ENCODE measurements around the gene MEGF6.

MEGF6 gene

DNA sequence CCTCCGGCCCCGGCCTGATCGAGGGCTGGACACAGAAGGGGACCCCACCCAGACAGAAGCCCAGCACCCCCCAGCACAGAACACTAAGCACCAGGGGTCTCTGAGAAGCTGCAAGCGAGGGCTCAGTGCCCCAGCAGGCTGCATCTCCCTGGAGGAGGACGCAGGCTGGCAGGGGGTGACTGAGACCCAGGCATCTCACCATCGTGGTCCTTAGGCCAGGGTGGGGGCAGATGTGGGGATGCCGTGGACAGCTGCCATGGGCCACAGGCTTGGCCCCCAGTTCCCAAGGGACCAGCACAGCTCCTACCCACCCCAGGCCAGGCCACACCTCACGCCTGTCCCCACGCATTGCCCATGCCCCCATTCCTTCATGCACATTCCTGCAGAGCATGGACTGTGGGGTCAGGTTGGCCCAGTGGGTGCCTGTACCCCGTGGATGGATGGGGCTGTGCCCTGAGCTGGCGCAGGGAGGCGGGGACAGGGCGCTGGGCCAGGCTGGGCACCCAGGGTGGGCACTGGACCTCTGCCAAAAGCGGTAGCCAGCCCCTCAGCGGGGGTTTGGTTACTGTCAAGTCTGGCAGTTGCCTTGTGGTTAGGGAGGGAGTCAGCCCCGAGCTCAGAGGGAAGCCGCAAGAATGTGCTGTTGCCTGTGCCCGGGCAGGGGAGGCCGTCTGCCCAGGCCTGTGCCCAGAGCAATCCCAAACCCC is 95.4 kb downstream of the MEGF6 start:
- FAIRE-seq, result no peak

DNA sequence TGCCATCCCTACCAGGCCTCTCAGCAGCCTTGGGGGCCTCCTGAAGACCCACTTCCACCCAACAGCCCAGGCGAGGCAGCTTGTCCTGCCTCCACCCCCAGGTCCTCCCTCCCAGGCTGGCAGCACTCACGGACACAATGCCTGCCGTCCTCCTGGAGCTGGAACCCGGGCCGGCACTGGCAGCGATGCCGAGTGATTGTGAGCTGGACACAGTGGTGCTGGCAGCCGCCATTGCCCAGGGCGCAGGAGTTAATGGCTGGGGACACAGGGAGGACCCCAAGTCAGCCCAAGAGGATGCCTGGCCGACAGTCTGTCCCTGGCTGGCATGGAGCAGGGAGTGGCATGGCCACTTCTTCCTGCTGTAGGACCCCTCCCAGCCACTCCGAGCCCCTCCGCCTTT is 96.0 kb downstream of the MEGF6 start:
- no peak for FAIRE-seq

DNA sequence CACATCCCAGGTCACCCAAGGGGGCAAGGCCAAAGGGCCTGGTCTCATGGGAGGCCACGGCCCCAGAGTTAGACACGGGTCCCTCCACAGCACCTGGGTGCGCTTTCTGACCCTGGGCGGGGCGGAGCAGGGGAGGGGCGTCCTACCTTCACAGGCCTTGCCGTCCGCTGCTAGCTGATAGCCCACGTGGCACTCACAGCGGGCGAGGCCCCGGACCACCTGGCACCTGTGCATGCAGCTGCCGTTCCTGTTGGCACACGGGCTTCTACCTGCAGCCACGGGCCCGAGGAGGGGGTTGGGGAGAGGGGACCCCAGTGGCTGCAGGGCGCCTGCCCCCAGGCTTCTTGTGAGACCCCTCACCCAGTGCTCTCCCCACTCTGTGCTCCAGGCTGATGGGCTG is 96.9 kb downstream of the MEGF6 start:
- FAIRE-seq, result no peak

DNA sequence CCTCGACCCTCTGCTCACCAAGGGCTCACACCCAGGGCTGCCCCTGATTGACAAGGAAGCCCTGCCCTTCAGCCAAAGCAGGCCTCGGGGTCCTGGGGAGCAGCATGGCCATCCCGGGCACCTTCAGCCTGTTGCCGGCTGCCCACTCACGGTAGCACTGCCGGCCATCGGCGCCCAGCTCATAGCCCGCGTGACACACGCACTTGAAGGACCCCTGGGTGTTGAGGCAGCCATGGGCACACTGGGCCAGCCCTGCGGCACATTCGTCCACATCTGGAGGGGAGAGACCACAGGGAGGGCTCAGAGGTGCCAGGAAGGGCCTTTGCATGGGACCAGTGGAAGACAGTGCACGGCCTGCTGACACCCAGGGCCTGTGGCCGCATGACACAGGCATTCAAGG is 99.5 kb downstream of the MEGF6 start:
- FAIRE-seq, result no peak

DNA sequence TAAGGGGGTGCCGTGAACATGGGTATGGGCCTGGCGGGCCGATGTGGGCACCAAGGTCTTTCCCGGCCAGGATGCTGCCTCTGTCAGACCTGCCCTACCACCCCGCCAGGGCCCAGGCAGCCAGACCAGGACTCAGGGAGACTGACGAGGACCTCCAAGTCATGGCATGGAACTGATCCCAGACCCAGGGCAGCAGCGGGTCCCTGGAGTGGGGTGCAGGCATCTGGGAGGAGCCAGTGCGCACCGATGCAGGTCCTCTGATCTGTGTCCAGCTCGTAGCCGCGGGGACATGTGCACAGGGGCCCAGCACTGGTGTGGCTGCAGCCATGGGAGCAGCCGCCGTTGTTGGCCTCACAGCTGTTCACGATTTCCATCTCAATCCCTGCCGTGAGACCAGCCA is 100.0 kb downstream of the MEGF6 start:
- FAIRE-seq, result no peak

DNA sequence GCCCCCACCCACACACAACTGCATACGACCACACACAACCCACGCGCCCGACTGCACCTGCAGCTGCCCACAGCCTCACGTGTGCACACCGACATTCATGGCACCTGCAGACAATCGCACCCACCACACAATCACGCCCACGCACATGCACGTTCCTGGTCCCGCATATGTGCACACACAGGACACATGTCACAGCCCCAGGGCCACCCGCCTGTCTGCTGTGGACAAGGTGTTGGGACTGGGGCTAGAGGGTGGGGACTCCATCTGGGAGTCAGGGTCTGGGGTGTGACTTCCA is 100.4 kb downstream of the MEGF6 start:
- no peak for FAIRE-seq

DNA sequence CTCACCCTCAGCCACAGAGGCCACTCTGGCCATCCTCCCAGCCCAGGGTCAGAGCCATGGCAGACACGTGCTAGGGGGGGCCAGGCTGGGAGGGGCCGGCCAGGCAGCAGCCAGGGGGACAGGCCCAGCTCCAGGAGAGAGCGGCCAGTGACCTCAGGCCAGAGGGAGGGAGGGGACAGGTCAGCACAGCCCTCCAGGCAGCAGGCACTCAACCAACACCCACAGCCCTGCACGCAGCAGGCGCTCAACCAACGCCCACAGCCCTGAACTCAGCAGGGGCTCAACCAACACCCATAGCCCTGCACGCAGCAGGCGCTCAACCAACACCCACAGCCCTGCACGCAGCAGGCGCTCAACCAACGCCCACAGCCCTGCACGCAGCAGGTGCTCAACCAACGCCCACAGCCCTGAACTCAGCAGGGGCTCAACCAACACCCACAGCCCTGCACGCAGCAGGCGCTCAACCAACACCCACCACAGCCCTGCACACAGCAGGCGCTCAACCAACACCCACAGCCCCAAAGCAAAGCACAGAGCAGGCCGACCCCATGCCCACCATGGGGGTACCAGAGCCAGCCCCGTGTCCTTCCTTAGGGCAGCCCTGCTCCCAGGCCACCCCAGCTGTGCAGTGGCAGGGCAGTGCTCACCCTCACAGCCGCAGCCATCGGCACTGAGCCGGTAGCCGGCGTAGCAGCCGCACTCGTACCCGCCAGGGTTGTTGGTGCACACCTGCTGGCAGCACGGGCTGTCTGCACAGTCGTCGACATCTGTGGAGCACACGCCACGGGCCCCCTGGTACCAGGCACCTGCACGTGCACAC is 101.0 kb downstream of the MEGF6 start:
- no peak for FAIRE-seq

DNA sequence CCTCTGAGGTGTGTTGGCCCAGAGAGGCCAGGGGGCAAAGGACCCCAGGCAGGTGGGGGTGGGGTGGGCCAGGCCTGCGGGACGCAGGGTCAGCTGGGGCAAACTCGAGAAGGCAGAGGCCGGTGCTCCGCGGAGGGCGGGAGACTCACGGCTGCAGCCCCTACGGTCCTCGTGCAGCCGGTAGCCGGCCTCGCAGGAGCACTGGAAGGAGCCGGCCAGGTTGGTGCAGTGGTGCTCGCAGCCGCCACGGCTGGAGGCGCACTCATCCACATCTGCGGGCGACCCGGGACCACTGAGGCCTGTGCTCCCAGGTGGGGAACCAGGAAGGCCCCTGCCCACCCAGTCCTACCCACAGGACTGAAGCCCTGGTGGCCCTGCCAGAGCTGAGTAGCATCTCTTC is 101.6 kb downstream of the MEGF6 start:
- no peak for FAIRE-seq

DNA sequence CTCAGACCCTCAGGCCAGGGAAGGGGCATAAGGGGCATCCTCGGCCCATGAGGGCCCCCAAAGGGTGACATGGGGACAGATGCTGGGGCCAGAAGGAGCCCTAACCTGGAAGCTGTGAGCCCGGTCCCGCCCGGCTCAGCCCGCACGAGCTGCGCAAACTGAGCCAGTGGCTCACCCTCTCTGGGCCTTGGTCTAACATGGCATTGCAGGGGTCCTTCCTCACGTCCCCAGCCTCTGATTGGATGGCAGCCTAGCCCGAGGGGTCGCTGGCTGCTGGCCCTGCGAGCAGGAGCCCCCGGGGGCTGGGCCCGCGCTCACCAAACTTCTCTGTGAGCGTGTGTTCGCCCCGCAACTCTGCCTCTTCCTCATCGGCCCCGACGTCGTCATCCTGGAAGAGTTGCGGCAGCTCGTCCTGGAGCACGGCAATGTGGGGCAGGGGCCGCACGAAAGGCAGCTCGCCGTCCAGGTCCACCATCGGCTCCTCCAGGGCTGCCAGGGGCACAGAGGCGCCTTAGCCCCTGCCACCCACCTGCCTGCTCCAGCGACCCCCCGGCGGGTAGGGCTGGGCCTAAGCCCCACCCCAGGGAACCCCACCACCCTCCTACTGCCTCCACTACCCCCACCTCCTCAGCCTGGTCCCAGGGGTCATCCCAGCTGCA is 102.4 kb downstream of the MEGF6 start:
- FAIRE-seq, result no peak

DNA sequence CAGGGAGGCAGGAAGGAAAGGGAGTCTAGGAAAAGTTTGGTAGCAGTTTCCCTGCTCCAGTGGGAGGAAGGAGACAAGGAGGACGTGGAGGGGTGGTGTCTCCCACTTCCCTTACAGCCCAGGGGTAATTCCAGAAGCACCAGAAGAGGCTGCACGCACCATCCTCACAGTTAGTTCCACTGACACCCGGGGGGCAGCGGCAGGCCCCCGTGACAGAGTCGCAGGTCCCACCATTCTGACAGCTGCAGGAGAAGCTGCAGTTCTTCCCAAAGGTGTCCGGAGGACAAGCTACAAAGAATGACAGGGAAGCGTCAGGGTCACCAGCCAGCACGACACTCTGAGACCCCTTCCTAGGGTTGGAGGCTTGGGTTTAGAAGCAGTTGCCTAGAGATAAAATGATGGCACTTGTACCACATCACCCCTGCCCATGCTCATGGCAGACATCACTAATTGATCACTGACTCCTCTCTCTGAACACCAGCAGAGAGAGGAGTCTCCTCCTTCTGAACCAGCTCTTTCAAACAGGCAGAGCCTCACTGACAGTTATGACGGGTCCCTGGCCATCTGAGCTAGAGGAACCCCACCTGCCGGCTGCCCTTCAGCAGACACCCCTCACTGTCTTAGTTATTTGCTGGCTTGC is 103.6 kb downstream of the MEGF6 start:
- FAIRE-seq, result no peak

DNA sequence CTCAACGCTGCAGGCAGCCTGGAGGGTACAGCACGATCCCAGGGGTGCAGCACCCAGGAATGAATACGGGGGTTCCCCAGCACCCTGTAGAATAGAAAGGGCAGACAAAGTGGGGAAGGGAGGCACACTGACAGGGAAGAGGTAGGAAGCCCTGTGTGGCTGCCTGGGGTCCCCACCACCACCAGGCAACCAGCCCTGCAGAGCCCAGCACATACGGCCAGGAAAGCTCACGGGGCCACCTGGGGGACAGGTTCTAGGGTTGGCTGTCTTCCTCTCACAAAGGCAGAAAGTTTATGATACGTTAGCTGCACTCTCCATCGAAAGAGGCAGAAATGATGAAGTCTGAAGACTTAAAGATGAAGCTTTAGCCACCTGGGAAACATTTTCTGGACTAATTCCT is 104.4 kb downstream of the MEGF6 start:
- no peak for FAIRE-seq

DNA sequence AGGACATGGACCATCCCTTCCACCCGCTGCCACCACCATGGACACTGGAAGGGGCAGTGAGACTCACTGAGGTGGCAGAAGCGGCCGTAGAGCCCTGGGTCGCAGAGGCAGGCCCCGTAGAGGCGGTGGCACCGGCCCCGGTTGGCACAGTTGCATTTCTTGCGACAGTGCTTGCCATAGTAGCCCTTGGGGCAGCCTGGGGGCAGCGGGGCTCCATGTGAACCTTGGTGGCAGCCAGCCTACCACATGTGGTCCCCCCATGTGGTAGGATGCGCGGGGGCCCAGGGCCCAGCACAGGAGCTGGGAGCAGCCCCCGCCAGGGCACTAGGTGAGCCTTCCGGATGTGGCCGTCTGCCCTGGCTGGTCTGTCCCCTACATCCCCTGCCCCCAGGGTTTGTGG is 105.3 kb downstream of the MEGF6 start:
- no peak for FAIRE-seq

DNA sequence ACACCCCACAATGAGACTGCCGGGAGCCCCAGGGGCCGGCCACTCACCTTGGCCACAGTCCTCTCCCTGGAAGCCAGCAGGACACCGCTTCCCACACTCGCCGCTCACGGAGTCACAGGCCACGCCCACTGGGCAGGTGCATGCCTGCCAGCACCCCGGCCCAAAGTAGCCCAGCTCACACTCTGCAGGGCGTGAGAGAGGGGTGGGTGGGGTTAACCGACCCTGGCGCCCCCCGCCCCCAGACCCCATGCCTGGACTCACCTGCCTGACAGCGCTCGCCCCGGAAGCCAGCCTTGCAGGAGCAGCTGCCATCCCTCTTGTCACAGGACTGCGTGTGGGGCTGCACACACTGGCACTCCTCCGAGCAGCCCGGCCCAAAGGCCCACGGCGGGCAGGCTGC is 106.1 kb downstream of the MEGF6 start:
- no peak for FAIRE-seq

DNA sequence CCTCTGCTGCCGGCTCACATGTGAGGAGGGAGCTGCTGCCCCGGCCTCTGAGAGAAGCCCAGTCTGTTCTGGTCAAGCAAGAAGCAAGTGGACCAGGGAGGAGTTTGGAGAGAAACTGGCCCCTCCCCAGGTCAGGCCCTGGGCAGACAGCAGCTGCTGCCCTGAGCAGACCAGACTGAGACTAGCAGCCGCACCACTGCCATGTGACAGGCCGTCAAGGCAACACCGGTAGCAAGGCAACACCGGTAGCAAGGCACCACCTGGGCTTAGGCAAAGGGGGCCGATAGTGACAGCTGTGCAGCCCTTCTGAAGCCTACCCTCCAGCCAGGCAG is 106.5 kb downstream of the MEGF6 start:
- FAIRE-seq, result no peak

DNA sequence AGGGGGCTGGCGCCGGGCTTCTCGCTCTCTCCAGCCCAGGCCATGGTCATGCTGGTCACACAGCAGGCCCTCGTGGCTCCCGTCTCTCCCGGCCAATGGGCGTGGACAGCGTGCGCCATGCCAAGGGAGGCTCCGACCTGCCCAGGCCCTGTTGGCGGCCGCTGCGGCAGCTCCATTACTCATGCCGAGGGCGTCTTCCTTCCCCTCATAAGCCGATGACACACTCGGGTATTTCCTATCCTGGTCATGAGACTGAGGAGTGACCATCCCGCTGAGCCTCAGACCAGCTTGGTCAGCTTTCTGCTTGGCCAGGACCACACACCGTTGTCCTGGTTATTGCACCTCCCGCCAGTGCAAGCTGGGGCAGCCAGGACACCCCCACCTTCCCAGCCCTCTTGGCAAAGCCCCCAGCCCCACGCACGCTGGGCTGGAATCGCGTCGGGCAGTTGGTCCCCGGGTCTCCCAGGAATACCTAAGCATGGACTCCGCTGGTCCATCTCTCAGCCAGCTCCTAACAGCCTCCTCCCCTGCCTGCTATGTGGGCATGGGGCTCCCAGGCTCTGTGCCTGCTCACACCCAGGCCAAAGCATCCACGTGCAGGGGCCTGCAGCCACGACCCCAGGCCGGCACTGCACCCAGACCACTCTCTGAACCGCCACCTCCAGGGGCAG is 107.0 kb downstream of the MEGF6 start:
- FAIRE-seq, result no peak

DNA sequence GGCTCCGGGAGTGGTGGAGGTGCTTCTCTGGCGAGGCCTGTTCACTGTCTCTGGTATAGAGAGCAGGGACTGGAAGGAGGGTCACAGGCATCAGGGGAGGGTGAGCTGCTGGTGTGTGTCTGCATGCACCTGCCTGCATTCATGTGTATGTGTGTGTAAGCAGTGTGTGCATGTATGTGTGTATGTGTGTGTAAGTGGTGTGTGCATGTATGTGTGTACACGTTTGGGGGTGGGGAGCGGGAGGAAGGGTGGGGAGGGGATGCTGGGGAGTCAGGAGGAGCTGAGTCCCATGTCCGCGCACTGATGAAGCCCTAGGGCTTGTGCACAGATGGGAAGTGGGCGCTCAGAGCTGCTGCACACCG is 107.8 kb downstream of the MEGF6 start:
- no peak for FAIRE-seq

DNA sequence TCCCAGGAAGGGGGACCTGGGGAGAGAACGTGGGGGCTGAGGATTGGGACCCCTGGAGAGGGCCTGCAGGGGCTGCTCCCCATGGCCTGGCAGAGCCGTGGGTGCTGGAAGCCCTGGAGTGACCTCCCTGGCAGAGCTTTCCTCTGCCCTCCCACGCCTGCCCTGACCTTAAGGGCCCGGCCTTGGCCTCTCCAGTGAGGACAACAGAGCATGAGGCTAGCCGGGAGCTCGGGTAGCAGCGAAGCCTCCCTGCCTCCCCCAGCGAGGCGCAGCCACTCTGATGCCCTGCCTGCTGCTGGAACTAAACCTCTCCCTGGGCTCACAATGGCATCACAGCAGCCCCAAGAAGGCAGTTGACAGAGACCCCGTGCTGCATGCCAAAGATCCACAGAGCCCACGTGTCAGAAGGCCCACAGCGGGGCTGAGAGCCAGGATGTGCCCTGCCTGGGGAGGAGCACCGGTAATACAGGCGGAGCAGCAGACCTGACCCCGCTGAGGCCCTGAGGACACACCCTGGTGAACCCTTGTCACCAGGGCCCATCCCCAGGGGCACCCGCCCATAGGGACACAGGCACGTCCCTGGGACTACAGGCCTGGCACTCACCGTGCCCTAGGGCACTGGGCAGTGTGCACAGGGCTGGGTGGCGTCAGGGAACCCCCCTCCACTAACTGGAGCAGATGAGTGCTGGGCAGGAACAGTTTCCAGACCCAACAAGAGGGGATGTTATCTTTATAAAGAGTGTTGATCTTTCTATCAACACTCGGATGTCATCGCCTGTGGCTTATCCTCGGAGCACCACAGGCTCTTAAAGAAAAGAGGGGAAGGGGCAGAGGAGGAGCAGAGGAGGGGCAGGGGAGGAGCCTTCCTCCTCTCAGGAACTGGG is 108.4 kb downstream of the MEGF6 start:
- FAIRE-seq, result no peak

DNA sequence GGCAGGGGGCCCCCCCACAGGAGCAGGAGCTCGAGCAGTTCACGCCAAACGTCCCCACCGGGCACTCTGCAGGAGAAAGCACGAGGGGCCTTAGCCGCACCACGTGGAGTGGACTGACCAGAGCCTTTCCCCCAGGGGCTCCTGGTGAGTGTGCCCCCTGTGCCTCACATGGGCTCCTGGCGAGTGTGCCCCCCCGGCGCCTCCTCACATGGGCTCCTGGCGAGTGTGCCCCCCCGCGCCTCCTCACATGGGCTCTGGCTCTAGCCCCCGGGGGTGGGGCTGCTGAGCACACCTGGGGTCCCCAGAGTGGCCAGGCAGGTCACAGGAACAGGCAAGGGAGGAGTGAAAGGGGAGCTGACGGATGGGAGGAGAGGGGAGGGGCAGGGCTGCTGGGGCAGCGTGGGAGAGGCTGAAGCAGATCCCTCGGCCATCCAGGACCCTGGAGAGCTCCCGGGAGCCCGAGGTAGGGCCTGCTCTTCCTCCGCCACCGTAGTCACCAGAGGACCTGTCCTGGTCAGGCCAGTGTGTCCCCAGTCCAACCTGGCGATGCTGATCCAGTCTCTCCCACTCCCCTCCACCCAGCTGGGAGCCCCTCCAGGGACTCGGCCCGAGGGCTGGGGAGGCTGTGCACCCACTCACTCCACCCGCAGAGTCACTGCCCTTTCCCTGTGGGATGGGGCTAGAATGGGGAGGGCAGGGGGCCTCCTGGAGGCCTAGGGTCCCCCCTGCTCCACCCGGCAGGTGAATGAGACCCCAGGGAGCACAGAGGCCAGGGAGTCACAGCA is 109.3 kb downstream of the MEGF6 start:
- FAIRE-seq, result no peak

DNA sequence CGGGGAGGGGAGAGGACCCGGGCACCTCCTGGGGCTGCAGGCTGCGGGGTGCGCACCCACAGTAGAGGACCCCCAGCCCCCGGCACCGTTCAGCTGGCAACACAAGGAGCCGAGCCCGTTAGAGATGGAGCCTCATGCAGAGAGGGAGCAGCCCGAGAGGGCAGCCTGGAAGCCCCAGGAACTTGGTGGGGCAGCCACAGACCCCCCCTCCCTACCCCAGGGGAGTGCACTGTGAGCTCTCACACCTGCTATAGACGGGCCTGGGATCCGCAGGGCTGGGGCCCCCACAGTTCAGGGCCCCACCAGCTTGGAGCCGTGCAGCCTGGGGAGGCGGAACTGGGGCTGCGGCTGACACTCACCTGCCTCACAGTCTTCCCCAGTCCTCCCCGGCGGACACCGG is 109.9 kb downstream of the MEGF6 start:
- no peak for FAIRE-seq

DNA sequence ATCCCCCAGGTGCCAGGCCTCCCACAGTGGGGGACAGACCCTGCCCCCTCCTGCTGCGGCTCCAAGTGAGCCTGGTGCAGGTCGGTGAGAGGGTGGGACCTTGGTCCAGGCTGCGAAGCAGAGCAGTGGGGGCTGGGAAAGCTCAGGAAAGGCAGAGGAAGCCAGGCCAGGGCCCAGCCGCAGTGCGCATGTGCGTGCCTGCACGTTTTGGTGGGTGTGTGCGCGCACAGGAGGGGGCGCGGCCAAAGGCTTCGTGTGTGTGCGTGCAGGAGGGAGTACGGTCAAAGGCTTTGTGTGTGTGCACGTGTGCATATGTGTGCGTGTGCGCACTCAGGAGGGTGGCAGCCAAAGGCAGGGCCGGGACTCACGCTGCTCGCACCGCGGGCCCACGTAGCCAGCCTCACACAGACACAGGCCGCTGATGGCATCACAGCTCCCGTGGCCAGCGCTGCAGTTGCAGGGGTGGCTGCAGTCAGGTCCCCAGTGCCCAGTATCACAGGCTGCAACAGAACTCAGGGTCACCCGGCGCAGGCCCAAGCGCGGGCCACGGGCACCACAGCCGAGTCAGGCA is 111.0 kb downstream of the MEGF6 start:
- FAIRE-seq, result no peak

DNA sequence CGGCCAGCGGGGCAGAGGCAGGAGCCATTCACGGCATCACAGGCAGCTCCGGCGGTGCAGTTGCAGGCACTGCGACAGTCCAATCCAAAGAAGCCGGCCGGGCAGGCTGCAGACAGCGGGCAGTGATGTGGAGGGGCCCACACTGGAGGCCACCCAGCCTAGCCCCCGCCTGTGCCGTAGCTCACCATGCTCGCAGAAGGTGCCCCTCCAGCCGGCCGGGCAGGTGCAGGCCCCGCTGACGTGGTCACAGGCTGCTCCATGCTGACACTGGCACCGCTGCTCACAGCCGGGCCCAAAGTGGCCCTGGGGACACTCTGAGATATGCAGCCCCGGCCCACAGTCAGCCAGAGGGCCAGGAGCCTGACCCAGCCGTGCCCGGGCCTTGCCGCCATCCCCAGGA is 111.7 kb downstream of the MEGF6 start:
- no peak for FAIRE-seq
